HepG2 (cell line): ENCODE data around the gene ACSS1. TPM values are rescaled to one million over a fixed set of nuclear protein-coding genes. Genes with fewer than 3 reads are reported as not detected.

Experiments used
- ATAC-seq: fragments of 200-7000 bp; cut with Tn5 transposase; 3 replicates; pipeline ENCODE4 v1.9.1; 2020; ENCODE audit warnings: mild to moderate bottlenecking, moderate library complexity
- BruUV-seq: library from RNA; stranded (reverse); fragments of 400-500 nt; replicated peaks from 2 replicates; lab custom pipeline; 2021; lab: Mats Ljungman, UMichigan
- CTCF ChIA-PET: fragments of 300-600 bp; formaldehyde crosslinking; extraction: SDS; loops from one replicate; lab custom pipeline; 2021; ENCODE audit warnings: low total read pairs, inconsistent platforms, low intra/inter-chr PET ratio; lab: Yijun Ruan, JAX
- POLR2A ChIA-PET: fragments of 350-600 bp; sonication (Branson Sonifier 250); formaldehyde crosslinking; loops from one replicate; lab custom pipeline; 2020; ENCODE audit warnings: antibody characterized with exemption, inconsistent platforms; lab: Yijun Ruan, JAX
- DNase-seq: peaks from one replicate; pipeline ENCODE4 v3.0.0-alpha.2; 2015; ENCODE audit warnings: low spot score
- FAIRE-seq: peaks from 3 replicates; lab custom pipeline; 2011; peaks lifted over from hg19 to GRCh38; lab: Jason Lieb, UNC
- H2AFZ ChIP-seq: one replicate; pipeline ENCODE4 v1.6.1; 2011; ENCODE audit warnings: low read length, inconsistent platforms
- H3K27ac ChIP-seq: fragments of 300-600 bp; 3 replicates; pipeline ENCODE4 v1.8.0; 2011; ENCODE audit warnings: mixed run types, mild to moderate bottlenecking, mixed read lengths, low read length, inconsistent platforms; ENCODE audit not compliant: insufficient read depth; ENCODE audit errors: extremely low read length
- H3K27me3 ChIP-seq, 2 experiments: fragments of 200-600 bp in 1 of 2; 2 replicates in 1 of 2; 3 replicates in 1 of 2; pipeline versions ENCODE4 v1.6.0 to v1.8.0; 2011; ENCODE audit warnings: low read length in 2 of 2, mild to moderate bottlenecking in 2 of 2, moderate library complexity in 2 of 2, inconsistent platforms in 1 of 2; ENCODE audit not compliant: insufficient read depth in 2 of 2, control insufficient read depth in 1 of 2
- H3K36me3 ChIP-seq, 2 experiments: fragments of 200-600 bp in 1 of 2; replicated peaks in 1 of 2; 2 replicates in 1 of 2; 3 replicates in 1 of 2; pipeline versions ENCODE4 v1.5.1 to v1.8.0; 2011; ENCODE audit warnings: low read length in 2 of 2, inconsistent platforms in 1 of 2; ENCODE audit not compliant: insufficient read depth in 2 of 2, control insufficient read depth in 1 of 2
- H3K4me1 ChIP-seq: 2 replicates; pipeline ENCODE4 v1.5.1; 2012; ENCODE audit warnings: low read length, inconsistent platforms; ENCODE audit not compliant: insufficient read depth
- H3K4me2 ChIP-seq: 2 replicates; pipeline ENCODE4 v1.6.0; 2011; ENCODE audit warnings: low read depth, low read length, inconsistent platforms
- H3K4me3 ChIP-seq, 3 experiments: fragments of 200-600 bp in 1 of 3; sonication (generic), shearing (Covaris generic) in 1 of 3; replicated peaks in 1 of 3; 2 replicates each; pipeline ENCODE4 v1.5.1; 2011 to 2016; ENCODE audit warnings: low read length in 3 of 3, inconsistent platforms in 2 of 3, low read depth in 2 of 3, mild to moderate bottlenecking in 2 of 3, control low read depth in 1 of 3, mixed read lengths in 1 of 3; ENCODE audit not compliant: insufficient read depth in 1 of 3
- H3K79me2 ChIP-seq: one replicate; pipeline ENCODE4 v1.6.1; 2011; ENCODE audit warnings: low read length, inconsistent platforms; ENCODE audit not compliant: insufficient read depth
- H3K9ac ChIP-seq: 2 replicates; pipeline ENCODE4 v1.6.0; 2011; ENCODE audit warnings: mild to moderate bottlenecking, low read depth, low read length, inconsistent platforms; ENCODE audit not compliant: insufficient read depth
- H3K9me3 ChIP-seq: 2 replicates; pipeline ENCODE4 v1.5.1; 2012; ENCODE audit warnings: mild to moderate bottlenecking, low read length
- H4K20me1 ChIP-seq: 2 replicates; pipeline ENCODE4 v1.6.0; 2011; ENCODE audit warnings: inconsistent platforms, mild to moderate bottlenecking, low read length, moderate library complexity; ENCODE audit not compliant: insufficient read depth
- BCL6 ChIP-seq: IDR thresholded peaks from 2 replicates; pipeline ENCODE4 v1.6.1; 2016; ENCODE audit warnings: missing genetic modification reagents, missing compliant biosample characterization
- CHD4 ChIP-seq: fragments of 200-600 bp; sonication (generic); IDR thresholded peaks from 2 replicates; pipeline ENCODE4 v1.7.0; 2017; ENCODE audit warnings: mild to moderate bottlenecking, low read length, borderline replicate concordance
- EEA1 ChIP-seq: sonication (generic); formaldehyde crosslinking; IDR thresholded peaks from 2 replicates; pipeline ENCODE4 v1.5.1; 2020; ENCODE audit warnings: mild to moderate bottlenecking, missing genetic modification reagents, borderline replicate concordance
- HNRNPL ChIP-seq: fragments of 200-400 bp; formaldehyde crosslinking; IDR thresholded peaks from 2 replicates; pipeline ENCODE4 v1.6.1; 2017; ENCODE audit warnings: mild to moderate bottlenecking, low read depth, low read length
- PAWR ChIP-seq: sonication (generic); formaldehyde crosslinking; IDR thresholded peaks from 2 replicates; pipeline ENCODE4 v1.4.0; 2020; ENCODE audit warnings: missing genetic modification reagents, mild to moderate bottlenecking, borderline replicate concordance
- RORA ChIP-seq: sonication (generic); formaldehyde crosslinking; IDR thresholded peaks from 2 replicates; pipeline ENCODE4 v1.5.0; 2020; ENCODE audit warnings: mild to moderate bottlenecking, missing genetic modification reagents, moderate library complexity
- TMF1 ChIP-seq: sonication (generic); formaldehyde crosslinking; IDR thresholded peaks from 2 replicates; pipeline ENCODE4 v1.8.1; 2022; ENCODE audit warnings: low read depth, missing genetic modification reagents
- ZNF275 ChIP-seq: sonication (generic); formaldehyde crosslinking; IDR thresholded peaks from 2 replicates; pipeline ENCODE4 v1.8.0; 2022; ENCODE audit warnings: missing genetic modification reagents, mild to moderate bottlenecking, inconsistent platforms, borderline replicate concordance
- ZNF687 ChIP-seq: sonication (generic); formaldehyde crosslinking; IDR thresholded peaks from 2 replicates; pipeline ENCODE4 v1.5.1; 2020; ENCODE audit warnings: mild to moderate bottlenecking, missing genetic modification reagents, moderate library complexity
- ZNF768 ChIP-seq: sonication (generic); formaldehyde crosslinking; IDR thresholded peaks from 2 replicates; pipeline ENCODE4 v1.4.0; 2020; ENCODE audit warnings: missing genetic modification reagents
- ZNF891 ChIP-seq: sonication (generic); formaldehyde crosslinking; IDR thresholded peaks from 2 replicates; pipeline ENCODE4 v1.5.0; 2020; ENCODE audit warnings: mild to moderate bottlenecking, missing genetic modification reagents
- WGBS: methylation state at CpG from one replicate; pipeline ENCODE4 v1.1.6; 2017; ENCODE audit warnings: low lambda C conversion rate; 5-methylcytosine and 5-hydroxymethylcytosine counted together
- in situ Hi-C: cut with HindIII; loops from 2 replicates; pipeline ENCODE4 v1.10.0; 2017; ENCODE audit warnings: low pct_unique_long_range_greater_than_20kb; ENCODE audit not compliant: extremely low pct_ligation_motif_present
- intact Hi-C: fragments of 100-400 bp; cut with micrococcal nuclease; formaldehyde crosslinking; loops from one replicate; pipeline ENCODE4 v1.10.0; 2022; ENCODE audit not compliant: unreplicated experiment
- polyA plus RNA-seq, 8 experiments: library from polyadenylated mRNA; depleted of rRNA in 3 of 8; stranded (reverse) in 7 of 8; unstranded in 1 of 8; fragments of >200 nt; fragmentation: Illumina TruSeq in 4 of 8; extraction: Trizol in 4 of 8; gene quantifications; 2 replicates each; pipeline versions ENCODE4 v1.2.1 to v1.2.3, GENCODE V29; 2011 to 2016; ENCODE audit warnings: low read depth in 4 of 8, missing spikeins in 1 of 8, mixed read lengths in 1 of 8; ENCODE audit not compliant: insufficient read depth in 1 of 8
- total RNA-seq, 5 experiments: library from RNA; depleted of rRNA; stranded (reverse); fragments of >200 nt; fragmentation: Illumina TruSeq; extraction: Trizol; gene quantifications; 2 replicates each; pipeline ENCODE4 v1.2.3, GENCODE V29; 2016; ENCODE audit warnings: low read depth in 1 of 5
- TF ChIP-seq, protein P1 (sequence below): sonication (generic); formaldehyde crosslinking; IDR thresholded peaks from 2 replicates; pipeline ENCODE4 v1.4.0; 2020; ENCODE audit warnings: mild to moderate bottlenecking, missing genetic modification reagents
- TF ChIP-seq, protein P2 (sequence below): sonication (generic); formaldehyde crosslinking; IDR thresholded peaks from 2 replicates; pipeline ENCODE4 v1.4.0; 2020; ENCODE audit warnings: mild to moderate bottlenecking, missing genetic modification reagents

ACSS1 gene
- total and polyA plus RNA-seq, 2 of the 13 experiments (the other 11 are each of a cell fraction or from before 2014, with no cell fraction given), result 15.2 to 41.6 TPM

GRCh38 chr20:25042531-25043498 is 15.1 kb downstream of the ACSS1 start:
- TF ChIP-seq, protein P1, sequence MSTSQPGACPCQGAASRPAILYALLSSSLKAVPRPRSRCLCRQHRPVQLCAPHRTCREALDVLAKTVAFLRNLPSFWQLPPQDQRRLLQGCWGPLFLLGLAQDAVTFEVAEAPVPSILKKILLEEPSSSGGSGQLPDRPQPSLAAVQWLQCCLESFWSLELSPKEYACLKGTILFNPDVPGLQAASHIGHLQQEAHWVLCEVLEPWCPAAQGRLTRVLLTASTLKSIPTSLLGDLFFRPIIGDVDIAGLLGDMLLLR (CRISPR knock-in tag), result 0 out of 2 replicates have a peak, but pooled peaks have one; percentile 15
- TF ChIP-seq EEA1 (CRISPR knock-in tag) (0 out of 2 replicates have a peak, but pooled peaks have one; percentile 71), ZNF768 (CRISPR knock-in tag) (peak; percentile 18; the same call in 1 of the 2 replicates), ZNF891 (no peak), HNRNPL (0 out of 2 replicates have a peak, but pooled peaks have one; percentile 19), RORA (CRISPR knock-in tag) (no peak), CHD4 (no peak), TMF1 (CRISPR knock-in tag) (no peak), ZNF275 (no peak), ZNF687 (CRISPR knock-in tag) (peak; percentile 15), BCL6 (no peak), PAWR (CRISPR knock-in tag) (no peak)
- TF ChIP-seq, protein P2, sequence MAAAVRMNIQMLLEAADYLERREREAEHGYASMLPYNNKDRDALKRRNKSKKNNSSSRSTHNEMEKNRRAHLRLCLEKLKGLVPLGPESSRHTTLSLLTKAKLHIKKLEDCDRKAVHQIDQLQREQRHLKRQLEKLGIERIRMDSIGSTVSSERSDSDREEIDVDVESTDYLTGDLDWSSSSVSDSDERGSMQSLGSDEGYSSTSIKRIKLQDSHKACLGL (CRISPR knock-in tag), result 0 out of 2 replicates have a peak, but pooled peaks have one; percentile 21
- peaks cover 0 to 5% of the 10 kb centered on the region in 2 experiments; a peak in 1 of 5 replicates for H3K27me3 ChIP-seq
- 62% methylated on average over 14 of the region's 14 CpGs for WGBS
- no peak overlapping the region for H3K9ac ChIP-seq
- CTCF ChIA-PET, result no interaction called here
- FAIRE-seq (no peak), DNase-seq (no peak), ATAC-seq (peak; percentile 14)
- H3K4me2 ChIP-seq, result no peak overlapping the region
- H3K27ac ChIP-seq, result no peak overlapping the region
- H2AFZ ChIP-seq, result no peak overlapping the region
- H3K9me3 ChIP-seq, result no peaks in the 10 kb centered on the region
- intact Hi-C loops (no loop called here), in situ Hi-C loops (no loop called here)
- no TSS peak for BruUV-seq
- no peaks in the 10 kb centered on the region for H4K20me1 ChIP-seq
- no peaks in the 10 kb centered on the region for H3K36me3 ChIP-seq
- POLR2A ChIA-PET, result interaction anchor here (1.7 kb wide), 1 partner anchor 10 kb away, joined by 5 read pairs; no protein-coding TSS in a partner anchor
- no peaks in the 10 kb centered on the region for H3K79me2 ChIP-seq
- peaks cover 45% of the 10 kb centered on the region for H3K4me1 ChIP-seq
- H3K4me3 ChIP-seq, result no peak overlapping the region
